GM10248 (cell line): ENCODE data around the gene PRKN.

Source experiments
- CTCF ChIA-PET: fragments of 300-600 bp; sonication (Branson Sonifier 250); formaldehyde crosslinking; extraction: SDS; loops from one replicate; lab custom pipeline; 2021; ENCODE audit warnings: antibody characterized with exemption; lab: Yijun Ruan, JAX
- POLR2A ChIA-PET: fragments of 350-650 bp; sonication (Branson Sonifier 250); formaldehyde crosslinking; extraction: SDS; loops from one replicate; lab custom pipeline; 2020; ENCODE audit warnings: antibody characterized with exemption; lab: Yijun Ruan, JAX
- DNase-seq: peaks from one replicate; pipeline ENCODE4 v3.0.0; 2012; ENCODE audit errors: extremely low spot score
- CTCF ChIP-seq: IDR thresholded peaks from 2 replicates; pipeline ENCODE4 v1.5.1; 2012; ENCODE audit warnings: mild to moderate bottlenecking, low read depth; ENCODE audit errors: extremely low read depth, missing control alignments, control extremely low read depth

PRKN gene

GRCh38 chr6:162179196-162179951 lies 548.2 kb downstream of the PRKN start:
- TF ChIP-seq CTCF, result no peak
- ChIA-PET CTCF (no interaction called here), POLR2A (no interaction called here)
- no peak for DNase-seq

GRCh38 chr6:162178666-162179065 lies 548.9 kb downstream of the PRKN start:
- ChIA-PET CTCF (no interaction called here), POLR2A (no interaction called here)
- TF ChIP-seq CTCF, result no peak
- DNase-seq, result no peak

DNA sequence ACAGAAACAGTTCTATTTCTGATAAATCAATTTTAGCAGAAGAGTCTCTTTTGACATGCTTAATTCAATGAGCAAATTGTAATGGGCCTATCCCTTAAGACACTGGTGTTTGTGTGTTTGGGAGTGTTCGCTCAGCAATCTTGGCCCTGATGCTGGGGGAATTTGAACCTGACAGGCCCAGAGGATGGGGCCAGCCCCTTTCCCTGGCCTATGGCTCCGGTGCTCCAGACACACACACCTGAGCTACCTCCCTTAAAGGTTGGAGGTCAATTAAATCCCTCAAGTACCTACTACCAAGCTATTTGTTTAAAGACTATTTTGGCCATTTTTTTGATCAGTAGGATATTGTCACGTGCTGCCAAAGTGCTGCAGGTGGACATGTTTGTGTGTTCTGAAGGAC lies 549.3 kb downstream of the PRKN start:
- DNase-seq, result no peak
- ChIA-PET POLR2A (no interaction called here), CTCF (interaction anchor here (0.8 kb wide), 1 partner anchor 61 kb away, joined by 3 read pairs; no protein-coding TSS in a partner anchor)
- TF ChIP-seq CTCF, result no peak

DNA sequence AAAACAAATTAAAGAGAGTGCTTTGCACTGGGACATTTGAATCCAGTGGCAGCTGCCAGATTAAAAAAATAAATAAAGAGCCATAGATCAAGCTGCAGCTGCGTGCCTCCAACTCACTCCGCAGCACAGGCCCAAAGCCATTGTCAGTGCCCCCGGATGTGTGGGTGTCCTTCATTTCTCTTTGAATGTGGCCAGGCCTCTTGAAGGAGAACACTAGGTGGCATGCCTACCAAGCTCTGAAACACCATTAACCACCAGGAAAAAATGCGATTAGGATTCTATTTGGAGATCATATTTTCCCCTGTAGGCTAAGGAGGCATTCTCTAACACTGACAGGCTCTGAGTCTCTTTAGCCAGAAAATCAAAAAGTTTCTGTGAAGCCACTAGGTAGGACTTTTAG lies 549.8 kb downstream of the PRKN start:
- DNase-seq, result no peak
- no peak for TF ChIP-seq CTCF
- ChIA-PET CTCF (interaction anchor here (0.8 kb wide), 1 partner anchor 60 kb away, joined by 3 read pairs; no protein-coding TSS in a partner anchor), POLR2A (no interaction called here)

GRCh38 chr6:162173466-162173865 lies 554.1 kb downstream of the PRKN start:
- ChIA-PET POLR2A (no interaction called here), CTCF (no interaction called here)
- no peak for TF ChIP-seq CTCF
- DNase-seq, result no peak

DNA sequence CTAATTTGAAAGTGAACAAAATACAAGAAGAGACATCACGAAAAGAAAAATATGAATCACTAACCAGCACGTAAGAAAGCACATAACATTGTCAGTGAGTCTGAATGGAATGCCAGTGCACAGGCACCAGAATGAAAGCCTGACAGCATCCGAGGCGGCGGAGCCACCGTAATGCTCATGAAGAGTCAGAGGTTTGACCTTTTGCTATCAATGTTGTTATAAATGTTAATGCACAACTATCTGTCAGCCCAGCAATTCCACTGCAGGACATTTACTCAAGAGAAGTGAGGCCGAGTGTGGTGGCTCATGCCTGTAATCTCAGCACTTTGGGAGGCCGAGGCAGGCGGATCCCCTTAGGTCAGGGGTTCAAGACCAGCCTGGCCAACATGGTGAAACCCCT lies 562.1 kb downstream of the PRKN start:
- POLR2A ChIA-PET, result no interaction called here
- CTCF ChIA-PET, result no interaction called here
- no peak for TF ChIP-seq CTCF
- no peak for DNase-seq
